ENCODE data around the gene C6. TPM values are rescaled to one million over a fixed set of nuclear protein-coding genes. Genes with fewer than 3 reads are reported as not detected.

The C6 gene
- total and polyA plus RNA-seq, 9 of the 15 experiments (the other 6 are each of a cell fraction or from before 2014, with no cell fraction given) = 0.09 TPM; not detected in 8

GRCh38 chr5:41102341-41102740, 111.0 kb downstream of the C6 start:
- no peak for FAIRE-seq
- BruUV-seq (replicated peaks) = no TSS peak
- Histone ChIP-seq H3K36me3 (ENCODE audit: control insufficient read depth, insufficient read depth, low read length) (no peaks in the 10 kb centered on the region), H3K27me3 (ENCODE audit: control insufficient read depth in 2 of 2, insufficient read depth in 2 of 2, low read length in 2 of 2) (no peaks in the 10 kb centered on the region), H2AFZ (ENCODE audit: low read depth, low read length) (no peak overlapping the region), H3K9me3 (replicated peaks; ENCODE audit: control insufficient read depth, insufficient read depth, low read depth, low read length) (no peaks in the 10 kb centered on the region), H3K4me3 (no peak overlapping the region), H3K4me2 (ENCODE audit: insufficient read depth, low read length) (no peak overlapping the region), H3K79me2 (ENCODE audit: control insufficient read depth, insufficient read depth, low read length) (no peaks in the 10 kb centered on the region), H3K4me1 (replicated peaks in 1 of 2; ENCODE audit: control insufficient read depth in 2 of 2, insufficient read depth in 2 of 2, low read length in 2 of 2) (no peaks in the 10 kb centered on the region), H3K9me1 (ENCODE audit: control insufficient read depth, insufficient read depth, low read length) (no peaks in the 10 kb centered on the region), H3K27ac (ENCODE audit: extremely low read depth, low read depth, low read length) (no peak overlapping the region), H3K9ac (ENCODE audit: insufficient read depth in 1 of 2, low read depth in 2 of 2, low read length in 2 of 2) (no peak overlapping the region), H4K20me1 (replicated peaks; ENCODE audit: control insufficient read depth, insufficient read depth, low read length) (no peaks in the 10 kb centered on the region)
- CTCF ChIA-PET (ENCODE audit: low intra/inter-chr PET ratio) = no interaction called here
- in situ Hi-C loops (cut with MboI) = no loop called here
- no peak for ATAC-seq
- POLR2A ChIA-PET = no interaction called here
- intact Hi-C loops (cut with micrococcal nuclease) = no loop called here
- DNase-seq (ENCODE audit: extremely low read depth in 1 of 4, low spot score in 3 of 4) = no peak
- TF ChIP-seq RBM34 (IDR thresholded peaks at IDR 0.05; ENCODE audit: borderline replicate concordance, insufficient read depth, low read length) (no peak), ZNF76 (CRISPR knock-in tag; IDR thresholded peaks at IDR 0.05; ENCODE audit: borderline replicate concordance) (no peak), HMG20A (CRISPR knock-in tag; conservative IDR thresholded peaks at IDR 0.05) (no peak), PHB2 (IDR thresholded peaks at IDR 0.05; ENCODE audit: low read depth) (no peak), ZKSCAN3 (CRISPR knock-in tag; IDR thresholded peaks at IDR 0.05) (no peak), SMARCC2 (IDR thresholded peaks at IDR 0.05; ENCODE audit: low read depth) (no peak)
- TF ChIP-seq, protein P1, sequence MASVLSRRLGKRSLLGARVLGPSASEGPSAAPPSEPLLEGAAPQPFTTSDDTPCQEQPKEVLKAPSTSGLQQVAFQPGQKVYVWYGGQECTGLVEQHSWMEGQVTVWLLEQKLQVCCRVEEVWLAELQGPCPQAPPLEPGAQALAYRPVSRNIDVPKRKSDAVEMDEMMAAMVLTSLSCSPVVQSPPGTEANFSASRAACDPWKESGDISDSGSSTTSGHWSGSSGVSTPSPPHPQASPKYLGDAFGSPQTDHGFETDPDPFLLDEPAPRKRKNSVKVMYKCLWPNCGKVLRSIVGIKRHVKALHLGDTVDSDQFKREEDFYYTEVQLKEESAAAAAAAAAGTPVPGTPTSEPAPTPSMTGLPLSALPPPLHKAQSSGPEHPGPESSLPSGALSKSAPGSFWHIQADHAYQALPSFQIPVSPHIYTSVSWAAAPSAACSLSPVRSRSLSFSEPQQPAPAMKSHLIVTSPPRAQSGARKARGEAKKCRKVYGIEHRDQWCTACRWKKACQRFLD (CRISPR knock-in tag; IDR thresholded peaks at IDR 0.05) = no peak
